PC-9 (cell line): ENCODE measurements around the gene CDK5RAP2.

ENCODE experiments used
- EZH2 ChIP-seq: fragments of 200-600 bp; sonication (generic); IDR thresholded peaks from 2 replicates; pipeline ENCODE4 v1.8.0; 2017; ENCODE audit warnings: antibody characterized with exemption, low read depth
- TF ChIP-seq, protein P1 (sequence below): fragments of 200-600 bp; sonication (generic); conservative IDR thresholded peaks from 2 replicates; pipeline ENCODE4 v1.6.1; 2017; ENCODE audit warnings: mixed run types, antibody characterized with exemption, mild to moderate bottlenecking, moderate library complexity

- TF ChIP-seq, protein P1, sequence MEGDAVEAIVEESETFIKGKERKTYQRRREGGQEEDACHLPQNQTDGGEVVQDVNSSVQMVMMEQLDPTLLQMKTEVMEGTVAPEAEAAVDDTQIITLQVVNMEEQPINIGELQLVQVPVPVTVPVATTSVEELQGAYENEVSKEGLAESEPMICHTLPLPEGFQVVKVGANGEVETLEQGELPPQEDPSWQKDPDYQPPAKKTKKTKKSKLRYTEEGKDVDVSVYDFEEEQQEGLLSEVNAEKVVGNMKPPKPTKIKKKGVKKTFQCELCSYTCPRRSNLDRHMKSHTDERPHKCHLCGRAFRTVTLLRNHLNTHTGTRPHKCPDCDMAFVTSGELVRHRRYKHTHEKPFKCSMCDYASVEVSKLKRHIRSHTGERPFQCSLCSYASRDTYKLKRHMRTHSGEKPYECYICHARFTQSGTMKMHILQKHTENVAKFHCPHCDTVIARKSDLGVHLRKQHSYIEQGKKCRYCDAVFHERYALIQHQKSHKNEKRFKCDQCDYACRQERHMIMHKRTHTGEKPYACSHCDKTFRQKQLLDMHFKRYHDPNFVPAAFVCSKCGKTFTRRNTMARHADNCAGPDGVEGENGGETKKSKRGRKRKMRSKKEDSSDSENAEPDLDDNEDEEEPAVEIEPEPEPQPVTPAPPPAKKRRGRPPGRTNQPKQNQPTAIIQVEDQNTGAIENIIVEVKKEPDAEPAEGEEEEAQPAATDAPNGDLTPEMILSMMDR = no peak
- TF ChIP-seq EZH2 = no peak
Observed at GRCh38 chr9:120486347-120486746, 93.6 kb downstream of the CDK5RAP2 start.
